ENCODE data around the gene CHD9NB. TPM values are rescaled to one million over a fixed set of nuclear protein-coding genes. Genes with fewer than 3 reads are reported as not detected.

The CHD9NB gene
- total and polyA plus RNA-seq, 9 of the 15 experiments (the other 6 are each of a cell fraction or from before 2014, with no cell fraction given) = 0.06 to 0.10 (median 0.07) TPM; not detected in 6

DNA sequence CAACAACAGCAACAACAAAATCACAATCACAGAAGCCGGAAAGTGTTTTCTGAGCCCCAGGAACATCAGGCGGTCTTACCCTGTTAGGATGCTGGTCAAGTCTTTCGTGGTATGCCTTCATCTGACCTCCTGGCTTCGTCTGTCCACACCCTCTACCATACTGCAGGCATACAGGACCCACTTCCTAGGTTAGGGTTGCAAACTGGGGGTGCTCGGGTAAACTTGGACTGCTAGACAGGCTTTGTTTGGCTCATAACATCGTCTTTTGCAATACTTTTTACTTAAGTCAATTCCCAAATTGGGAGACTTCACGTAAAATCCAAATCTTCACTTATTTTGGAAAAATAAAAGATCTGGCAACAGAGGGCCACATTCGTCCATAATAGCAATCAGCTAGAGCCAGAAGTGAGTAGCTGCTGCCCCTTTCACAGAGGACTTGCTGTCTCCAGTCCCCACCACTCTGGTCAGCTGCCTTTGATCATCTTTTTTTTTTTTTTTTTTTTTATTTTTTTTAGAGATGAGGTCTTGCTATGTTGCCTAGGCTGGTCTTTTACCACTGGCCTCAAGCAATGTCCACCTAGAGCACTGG is 32.1 kb upstream of the CHD9NB start (continued):
- TF ChIP-seq TEAD2 (tag; IDR thresholded peaks at IDR 0.05) = no peak

DNA sequence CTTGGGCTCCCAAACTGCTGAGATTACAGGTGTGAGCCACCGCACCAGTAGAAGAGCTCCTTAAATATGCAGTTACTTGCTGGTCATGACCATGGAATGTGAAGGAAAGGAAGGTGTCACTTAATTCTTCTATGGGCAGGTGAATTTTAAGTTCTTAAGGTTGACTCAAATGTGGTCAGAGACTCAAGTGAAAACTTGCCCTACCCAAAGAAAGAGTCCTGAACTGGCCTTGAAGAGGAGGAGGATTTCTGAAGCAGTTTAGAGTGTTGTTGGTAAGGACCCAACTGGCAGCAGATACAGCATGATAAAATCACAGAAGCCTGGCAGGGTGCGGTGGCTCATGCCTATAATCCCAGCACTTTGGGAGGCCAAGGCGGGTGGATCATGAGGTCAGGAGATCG is 31.4 kb upstream of the CHD9NB start:
- H2AFZ ChIP-seq (ENCODE audit: low read depth, low read length) = no peak overlapping the region
- no peak overlapping the region for H3K4me2 ChIP-seq (ENCODE audit: insufficient read depth, low read length)
- no TSS peak for BruUV-seq (replicated peaks)
- H3K27me3 ChIP-seq (ENCODE audit: control insufficient read depth in 2 of 2, insufficient read depth in 2 of 2, low read length in 2 of 2) = no peaks in the 10 kb centered on the region
- CTCF ChIA-PET (ENCODE audit: low intra/inter-chr PET ratio) = interaction anchor here (0.7 kb wide), 1 partner anchor 134 kb away, joined by 3 read pairs; no protein-coding TSS in a partner anchor
- H3K79me2 ChIP-seq (ENCODE audit: control insufficient read depth, insufficient read depth, low read length) = peaks cover 64% of the 10 kb centered on the region
- 97% methylated on average over 4 of the region's 4 CpGs for WGBS (ENCODE audit: insufficient coverage, low coverage, missing lambda C conversion rate)
- intact Hi-C loops (cut with micrococcal nuclease) (no loop called here), in situ Hi-C loops (cut with MboI) (no loop called here)
- no peak for FAIRE-seq
- H3K9me3 ChIP-seq (replicated peaks; ENCODE audit: control insufficient read depth, insufficient read depth, low read depth, low read length) = no peaks in the 10 kb centered on the region; the same call in 1 of the 2 replicates
- no peak overlapping the region for H3K4me3 ChIP-seq
- H3K9me1 ChIP-seq (ENCODE audit: control insufficient read depth, insufficient read depth, low read length) = no peaks in the 10 kb centered on the region
- H3K9ac ChIP-seq (ENCODE audit: insufficient read depth in 1 of 2, low read depth in 2 of 2, low read length in 2 of 2) = no peak overlapping the region
- H3K27ac ChIP-seq (ENCODE audit: extremely low read depth, low read depth, low read length) = no peak overlapping the region
- POLR2A ChIA-PET = interaction anchor here (1.0 to 1.4 kb wide), 2 partner anchors 9 to 15 kb away, joined by 3 to 4 read pairs; no protein-coding TSS in a partner anchor
- DNase-seq (ENCODE audit: extremely low read depth in 1 of 4, low spot score in 3 of 4) = no peak
- peaks cover 5 to 50% of the 10 kb centered on the region in 2 experiments; a peak in 3 of 5 replicates for H3K4me1 ChIP-seq (replicated peaks in 1 of 2; ENCODE audit: control insufficient read depth in 2 of 2, insufficient read depth in 2 of 2, low read length in 2 of 2)
- H4K20me1 ChIP-seq (replicated peaks; ENCODE audit: control insufficient read depth, insufficient read depth, low read length) = no peaks in the 10 kb centered on the region; the same call in 1 of the 2 replicates
- H3K36me3 ChIP-seq (ENCODE audit: control insufficient read depth, insufficient read depth, low read length) = peaks cover 21% of the 10 kb centered on the region; the same call in 2 of the 3 replicates
- no peak for ATAC-seq
- TF ChIP-seq SUPT5H (IDR thresholded peaks at IDR 0.05) (no peak), HDAC3 (IDR thresholded peaks at IDR 0.05; ENCODE audit: borderline replicate concordance, partially characterized antibody) (no peak), TARDBP (IDR thresholded peaks at IDR 0.05) (no peak), KLF1 (tag; IDR thresholded peaks at IDR 0.05) (no peak)
- TF ChIP-seq, protein P1, sequence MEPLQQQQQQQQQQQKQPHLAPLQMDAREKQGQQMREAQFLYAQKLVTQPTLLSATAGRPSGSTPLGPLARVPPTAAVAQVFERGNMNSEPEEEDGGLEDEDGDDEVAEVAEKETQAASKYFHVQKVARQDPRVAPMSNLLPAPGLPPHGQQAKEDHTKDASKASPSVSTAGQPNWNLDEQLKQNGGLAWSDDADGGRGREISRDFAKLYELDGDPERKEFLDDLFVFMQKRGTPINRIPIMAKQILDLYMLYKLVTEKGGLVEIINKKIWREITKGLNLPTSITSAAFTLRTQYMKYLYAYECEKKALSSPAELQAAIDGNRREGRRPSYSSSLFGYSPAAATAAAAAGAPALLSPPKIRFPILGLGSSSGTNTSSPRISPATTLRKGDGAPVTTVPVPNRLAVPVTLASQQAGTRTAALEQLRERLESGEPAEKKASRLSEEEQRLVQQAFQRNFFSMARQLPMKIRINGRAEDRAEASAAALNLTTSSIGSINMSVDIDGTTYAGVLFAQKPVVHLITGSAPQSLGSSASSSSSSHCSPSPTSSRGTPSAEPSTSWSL (CRISPR knock-in tag; IDR thresholded peaks at IDR 0.05; ENCODE audit: borderline replicate concordance) = no peak
- TF ChIP-seq, protein P2, sequence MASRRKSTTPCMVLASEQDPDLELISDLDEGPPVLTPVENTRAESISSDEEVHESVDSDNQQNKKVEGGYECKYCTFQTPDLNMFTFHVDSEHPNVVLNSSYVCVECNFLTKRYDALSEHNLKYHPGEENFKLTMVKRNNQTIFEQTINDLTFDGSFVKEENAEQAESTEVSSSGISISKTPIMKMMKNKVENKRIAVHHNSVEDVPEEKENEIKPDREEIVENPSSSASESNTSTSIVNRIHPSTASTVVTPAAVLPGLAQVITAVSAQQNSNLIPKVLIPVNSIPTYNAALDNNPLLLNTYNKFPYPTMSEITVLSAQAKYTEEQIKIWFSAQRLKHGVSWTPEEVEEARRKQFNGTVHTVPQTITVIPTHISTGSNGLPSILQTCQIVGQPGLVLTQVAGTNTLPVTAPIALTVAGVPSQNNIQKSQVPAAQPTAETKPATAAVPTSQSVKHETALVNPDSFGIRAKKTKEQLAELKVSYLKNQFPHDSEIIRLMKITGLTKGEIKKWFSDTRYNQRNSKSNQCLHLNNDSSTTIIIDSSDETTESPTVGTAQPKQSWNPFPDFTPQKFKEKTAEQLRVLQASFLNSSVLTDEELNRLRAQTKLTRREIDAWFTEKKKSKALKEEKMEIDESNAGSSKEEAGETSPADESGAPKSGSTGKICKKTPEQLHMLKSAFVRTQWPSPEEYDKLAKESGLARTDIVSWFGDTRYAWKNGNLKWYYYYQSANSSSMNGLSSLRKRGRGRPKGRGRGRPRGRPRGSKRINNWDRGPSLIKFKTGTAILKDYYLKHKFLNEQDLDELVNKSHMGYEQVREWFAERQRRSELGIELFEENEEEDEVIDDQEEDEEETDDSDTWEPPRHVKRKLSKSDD (conservative IDR thresholded peaks at IDR 0.05; ENCODE audit: low read length) = no peak

Data from K562 (cell line).